Pancreas (tissue), 10 donors: ENCODE measurements around the gene TNFRSF13B. TPM values are rescaled to one million over a fixed set of nuclear protein-coding genes. Genes with fewer than 3 reads are reported as not detected.

Source experiments
- ATAC-seq, 4 donors: fragments of 200-7000 bp; cut with Tn5 transposase; one replicate each; pipeline versions ENCODE4 v1.8.0 to v1.9.1; 2020; ENCODE audit warnings: mild to moderate bottlenecking in 4 of 4, moderate library complexity in 4 of 4
- DNase-seq, 6 donors: peaks; one replicate each; pipeline ENCODE4 v3.0.0-alpha.2; 2020
- FAIRE-seq: peaks from 2 replicates; lab custom pipeline; 2012; peaks lifted over from hg19 to GRCh38; lab: Jason Lieb, UNC
- H3K27ac ChIP-seq, 4 donors: fragments of 200-600 bp; sonication (generic); 1 replicate in 3 of 4; 2 replicates in 1 of 4; pipeline versions ENCODE4 v1.5.0 to v1.8.0; 2020
- H3K27me3 ChIP-seq, 4 donors: fragments of 200-600 bp; one replicate each; pipeline ENCODE4 v1.8.0; 2021
- H3K36me3 ChIP-seq, 3 donors: fragments of 200-600 bp; sonication (generic) in 1 of 3; one replicate each; pipeline versions ENCODE4 v1.5.0 to v1.8.0; 2020 to 2021
- H3K4me1 ChIP-seq, 3 donors: fragments of 200-600 bp; one replicate each; pipeline ENCODE4 v1.8.0; 2021
- H3K4me3 ChIP-seq, 4 donors: fragments of 200-600 bp; sonication (generic) in 2 of 4; one replicate each; pipeline versions ENCODE4 v1.5.0 to v1.8.0; 2020 to 2021
- H3K9me3 ChIP-seq, 4 donors: fragments of 200-600 bp; one replicate each; pipeline ENCODE4 v1.8.0; 2021
- CTCF ChIP-seq, 4 donors: fragments of 200-600 bp; sonication (generic) in 3 of 4; IDR thresholded peaks; one replicate each; pipeline versions ENCODE4 v1.5.0 to v1.8.0; 2021; ENCODE audit warnings: antibody characterized with exemption in 4 of 4
- WGBS, 2 donors: extraction: QIAGEN DNeasy Blood & Tissue Kit; methylation state at CpG; one replicate each; pipeline ENCODE4 v1.1.7; 2013; 5-methylcytosine and 5-hydroxymethylcytosine counted together
- intact Hi-C, 3 donors: fragments of 100-400 bp; cut with DNase I; formaldehyde crosslinking; loops; one replicate each; pipeline versions ENCODE4 v1.11.1 to v1.14.2; 2022
- polyA plus RNA-seq, 2 donors: library from polyadenylated mRNA; stranded (reverse); fragments of 200-250 nt; gene quantifications; one replicate each; pipeline ENCODE4 v1.2.3, GENCODE V29; 2013
- total RNA-seq, 6 donors: library from RNA; stranded (reverse); fragmentation: NEBNext Ultra II Directional in 4 of 6; extraction: Animal tissue kit (Norgen Biotek cat#: 25700) in 4 of 6; gene quantifications; one replicate each; pipeline versions ENCODE4 v1.2.1 to v1.2.4, GENCODE V29; 2021 to 2023
- donor health status: healthy with polysubstance abuse.
- donor health status: DM: no; HTN: no; CAD: no; lungs with moderate emphysema.
- donor health status: DM: no; HTN: no; CAD: no.
- donor health status: control.
- donor health status: control.
- donor health status: Bipolar disorder and iron deficiency.
- donor health status: DM: yes; HTN: yes; CAD: no.
- donor health status: DM: no; HTN: no; CAD: no.
- donor health status: DM: no; HTN: no; CAD: no.
- donor health status: DM: yes; HTN: yes; CAD: no.

TNFRSF13B gene
- total and polyA plus RNA-seq, 8 donors = 0.16 TPM; not detected in 7

- 14% methylated on average over 16 of the region's 16 CpGs for WGBS, 2 donors
Observed at GRCh38 chr17:16991349-16992009, 19.6 kb upstream of the TNFRSF13B start.

GRCh38 chr17:16989953-16990860 is 18.3 kb upstream of the TNFRSF13B start:
- DNase-seq (no peak), FAIRE-seq (no peak), ATAC-seq (no peak)
- Histone ChIP-seq H3K27me3 (no peaks in the 10 kb centered on the region), H3K4me3 (no peak overlapping the region), H3K27ac (no peak overlapping the region), H3K9me3 (no peaks in the 10 kb centered on the region), H3K4me1 (no peaks in the 10 kb centered on the region), H3K36me3 (no peaks in the 10 kb centered on the region)
- intact Hi-C loops = no loop called here
- no peak for TF ChIP-seq CTCF (IDR thresholded peaks at IDR 0.05)
- 84 to 89% methylated on average over 11 of the region's 11 CpGs for WGBS, 2 donors

More at GRCh38 chr17:16991349-16992009, 19.6 kb upstream of the TNFRSF13B start:
- peak; percentile 62 to 79 (median 68) for TF ChIP-seq CTCF (IDR thresholded peaks at IDR 0.05)
- Histone ChIP-seq H3K36me3 (no peaks in the 10 kb centered on the region), H3K27ac (no peak overlapping the region), H3K4me1 (no peaks in the 10 kb centered on the region), H3K9me3 (no peaks in the 10 kb centered on the region), H3K4me3 (no peak overlapping the region), H3K27me3 (no peaks in the 10 kb centered on the region)
- DNase-seq = peak; percentile 67 to 98 (median 87)
- ATAC-seq = peak; percentile 80 to 93 (median 82)
- intact Hi-C loops = no loop called here
- no peak for FAIRE-seq

- 69 to 71% methylated on average over 12 of the region's 12 CpGs for WGBS, 2 donors
- no peak for TF ChIP-seq CTCF (IDR thresholded peaks at IDR 0.05)
- no peak overlapping the region for H3K27ac ChIP-seq
- no peaks in the 10 kb centered on the region for H3K9me3 ChIP-seq
- no peaks in the 10 kb centered on the region for H3K4me1 ChIP-seq
- H3K36me3 ChIP-seq = no peaks in the 10 kb centered on the region
- DNase-seq (no peak), ATAC-seq (peak in 1 of 4 donors; percentile 15), FAIRE-seq (no peak)
- H3K27me3 ChIP-seq = no peaks in the 10 kb centered on the region
- H3K4me3 ChIP-seq = no peak overlapping the region
- intact Hi-C loops = no loop called here
Observed at GRCh38 chr17:16989230-16989952, 17.5 kb upstream of the TNFRSF13B start.

GRCh38 chr17:16988749-16989229 is 16.9 kb upstream of the TNFRSF13B start:
- TF ChIP-seq CTCF (IDR thresholded peaks at IDR 0.05) = no peak
- no peak for DNase-seq
- H3K4me3 ChIP-seq = no peak overlapping the region
- ATAC-seq = peak in 2 of 4 donors; percentile 15 to 40
- no peaks in the 10 kb centered on the region for H3K27me3 ChIP-seq
- intact Hi-C loops = no loop called here
- no peaks in the 10 kb centered on the region for H3K36me3 ChIP-seq
- peak overlapping the region in 1 of 4 donors; percentile 15 for H3K27ac ChIP-seq
- FAIRE-seq = no peak
- WGBS, 2 donors = 81 to 84% methylated on average over 10 of the region's 10 CpGs
- H3K4me1 ChIP-seq = no peaks in the 10 kb centered on the region
- H3K9me3 ChIP-seq = no peaks in the 10 kb centered on the region
